HepG2 (cell line): Measurements from ENCODE around the gene ITIH2. TPM values are rescaled to one million over a fixed set of nuclear protein-coding genes. Genes with fewer than 3 reads are reported as not detected.

Source experiments
- CEBPB ChIP-seq: IDR thresholded peaks from 2 replicates; pipeline ENCODE4 v1.6.1; 2011; ENCODE audit warnings: low read depth, low read length, improper control_type of control experiment, borderline replicate concordance
- FOXA3 ChIP-seq: IDR thresholded peaks from 2 replicates; pipeline ENCODE4 v1.6.1; 2016; ENCODE audit warnings: missing genetic modification reagents, missing compliant biosample characterization
- HDAC2 ChIP-seq: sonication (generic); formaldehyde crosslinking; IDR thresholded peaks from 2 replicates; pipeline ENCODE4 v1.4.0; 2020; ENCODE audit warnings: missing genetic modification reagents
- KIAA2018 ChIP-seq: sonication (generic); formaldehyde crosslinking; IDR thresholded peaks from 2 replicates; pipeline ENCODE4 v1.5.0; 2020; ENCODE audit warnings: mild to moderate bottlenecking, missing genetic modification reagents, borderline replicate concordance
- MAFK ChIP-seq, 2 experiments: IDR thresholded peaks in 1 of 2; conservative IDR thresholded peaks in 1 of 2; 2 replicates each; pipeline ENCODE4 v1.6.1; 2011; ENCODE audit warnings: improper control_type of control experiment in 2 of 2, low read length in 2 of 2
- MEIS1 ChIP-seq: sonication (generic); formaldehyde crosslinking; IDR thresholded peaks from 2 replicates; pipeline ENCODE4 v1.9.0; 2021; ENCODE audit warnings: mild to moderate bottlenecking, missing genetic modification reagents, moderate library complexity, borderline replicate concordance
- MXI1 ChIP-seq: IDR thresholded peaks from 3 replicates; pipeline ENCODE4 v1.6.1; 2012; ENCODE audit warnings: low read depth, low read length, inconsistent platforms, borderline replicate concordance
- NR2C2 ChIP-seq: sonication (generic); formaldehyde crosslinking; IDR thresholded peaks from 2 replicates; pipeline ENCODE4 v1.4.0; 2020; ENCODE audit warnings: missing genetic modification reagents, mild to moderate bottlenecking, moderate library complexity, borderline replicate concordance
- U2AF2 ChIP-seq: fragments of 200-400 bp; formaldehyde crosslinking; IDR thresholded peaks from 2 replicates; pipeline ENCODE4 v1.6.1; 2017; ENCODE audit warnings: low read depth, mild to moderate bottlenecking, low read length
- ZMAT5 ChIP-seq: sonication (generic); formaldehyde crosslinking; IDR thresholded peaks from 2 replicates; pipeline ENCODE4 v1.5.0; 2020; ENCODE audit warnings: mild to moderate bottlenecking, low read depth, missing genetic modification reagents, borderline replicate concordance
- ZNF282 ChIP-seq: fragments of 450-650 bp; IDR thresholded peaks from 2 replicates; pipeline ENCODE4 v1.6.1; 2018; ENCODE audit not compliant: partially characterized antibody
- ZNF574 ChIP-seq: sonication (generic); formaldehyde crosslinking; IDR thresholded peaks from 2 replicates; pipeline ENCODE4 v1.4.0; 2020; ENCODE audit warnings: missing genetic modification reagents
- ZNF784 ChIP-seq: sonication (generic); formaldehyde crosslinking; IDR thresholded peaks from 2 replicates; pipeline ENCODE4 v1.5.1; 2020; ENCODE audit warnings: missing genetic modification reagents, mild to moderate bottlenecking, borderline replicate concordance
- ZXDC ChIP-seq: sonication (generic); formaldehyde crosslinking; IDR thresholded peaks from 2 replicates; pipeline ENCODE4 v1.5.0; 2020; ENCODE audit warnings: mild to moderate bottlenecking, missing genetic modification reagents
- polyA plus RNA-seq, 8 experiments: library from polyadenylated mRNA; depleted of rRNA in 3 of 8; stranded (reverse) in 7 of 8; unstranded in 1 of 8; fragments of >200 nt; fragmentation: Illumina TruSeq in 4 of 8; extraction: Trizol in 4 of 8; gene quantifications; 2 replicates each; pipeline versions ENCODE4 v1.2.1 to v1.2.3, GENCODE V29; 2011 to 2016; ENCODE audit warnings: low read depth in 4 of 8, missing spikeins in 1 of 8, mixed read lengths in 1 of 8; ENCODE audit not compliant: insufficient read depth in 1 of 8
- total RNA-seq, 5 experiments: library from RNA; depleted of rRNA; stranded (reverse); fragments of >200 nt; fragmentation: Illumina TruSeq; extraction: Trizol; gene quantifications; 2 replicates each; pipeline ENCODE4 v1.2.3, GENCODE V29; 2016; ENCODE audit warnings: low read depth in 1 of 5

The ITIH2 gene
- total and polyA plus RNA-seq, 2 of the 13 experiments (the other 11 are each of a cell fraction or from before 2014, with no cell fraction given) = 1,197 to 1,427 TPM

GRCh38 chr10:7700577-7701125, 2.5 kb upstream of the ITIH2 start (continued):
- TF ChIP-seq ZXDC (CRISPR knock-in tag) (no peak), MEIS1 (CRISPR knock-in tag) (peak; percentile 80; the same call in 1 of the 2 replicates), KIAA2018 (CRISPR knock-in tag) (no peak), ZMAT5 (CRISPR knock-in tag) (no peak), MAFK (conservative IDR thresholded peaks at IDR 0.05 in 1 of 2, IDR thresholded peaks at IDR 0.05 in 1 of 2; ENCODE audit: low read length in 2 of 2) (no peak; a peak in 1 of 4 replicates), ZNF574 (CRISPR knock-in tag) (peak; percentile 47), CEBPB (peak; percentile 95), FOXA3 (CRISPR knock-in tag) (peak; percentile 95), U2AF2 (no peak), NR2C2 (CRISPR knock-in tag) (peak; percentile 81), ZNF282 (no peak), HDAC2 (CRISPR knock-in tag) (peak; percentile 93), ZNF784 (CRISPR knock-in tag) (no peak), MXI1 (peak; percentile 51; the same call in 1 of the 3 replicates)
